ENCODE results near the gene SLC13A3.

- TF ChIP-seq CTCF (IDR thresholded peaks at IDR 0.05 in 4 of 5, conservative IDR thresholded peaks at IDR 0.05 in 1 of 5), result no peak
- no peak for TF ChIP-seq POLR2A (IDR thresholded peaks at IDR 0.05)
Observed at GRCh38 chr20:46638898-46639274, 12.4 kb downstream of the SLC13A3 start.

Data from gastrocnemius medialis (tissue), 4 donors.